Stomach (tissue), 4 donors: ENCODE measurements around the gene ADM.

ENCODE experiments used
- CTCF ChIP-seq, 7 experiments: fragments of 450-650 bp in 4 of 7; fragments of 200-600 bp in 3 of 7; sonication (generic) in 3 of 7; IDR thresholded peaks; one replicate each; pipeline ENCODE4 v1.5.1; 2016 to 2019; ENCODE audit warnings: antibody characterized with exemption in 7 of 7, control low read depth in 2 of 7, mild to moderate bottlenecking in 1 of 7
- POLR2AphosphoS5 ChIP-seq, 3 donors: sonication (generic); formaldehyde crosslinking; IDR thresholded peaks; one replicate each; pipeline ENCODE4 v1.6.1; 2016; ENCODE audit warnings: antibody characterized with exemption in 3 of 3

- TF ChIP-seq POLR2AphosphoS5 (IDR thresholded peaks at IDR 0.05) (no peak), CTCF (IDR thresholded peaks at IDR 0.05) (no peak)
These were observed 25.1 kb downstream of the ADM start for GRCh38 chr11:10329935-10330334.
